AG20443 (cell line): ENCODE results near the gene TAMM41.
A peak's percentile ranks its signal among the peaks of the same experiment; 100 is the strongest.
"Not testable (repeated sequence)": the region's sequence is repeated elsewhere in the genome, so short reads cannot be mapped to it uniquely, and the experiment has no call there.

Experiments
- DNase-seq: peaks from one replicate; pipeline ENCODE4 v3.0.0; 2012; ENCODE audit warnings: low spot score, mixed read lengths

The TAMM41 gene

DNA sequence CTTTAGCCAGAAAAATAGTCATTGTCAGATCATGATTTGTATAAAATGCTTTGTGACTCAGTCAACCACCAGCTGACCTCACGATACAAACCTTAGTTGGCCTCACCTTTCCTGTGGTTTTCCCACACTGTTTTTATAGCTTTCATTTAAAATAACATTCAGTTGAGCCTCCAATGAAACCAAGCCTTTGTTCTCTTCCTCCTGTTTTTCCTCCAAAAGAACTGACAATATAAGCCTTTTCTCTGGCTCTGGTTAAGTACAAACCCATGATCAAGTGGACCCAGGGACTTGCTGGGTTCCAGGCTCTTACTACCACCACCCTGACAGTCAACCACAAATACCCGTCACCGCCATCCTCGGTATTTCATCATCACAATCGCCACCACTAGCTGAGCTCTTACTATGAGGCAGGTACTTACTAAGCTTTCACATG lies 81.7 kb downstream of the TAMM41 start:
- DNase-seq, result peak; percentile 46

GRCh38 chr3:11759996-11760395 lies 86.7 kb downstream of the TAMM41 start:
- no peak for DNase-seq

- DNase-seq, result no peak
Measured at GRCh38 chr3:11757929-11758328, 88.8 kb downstream of the TAMM41 start.

DNA sequence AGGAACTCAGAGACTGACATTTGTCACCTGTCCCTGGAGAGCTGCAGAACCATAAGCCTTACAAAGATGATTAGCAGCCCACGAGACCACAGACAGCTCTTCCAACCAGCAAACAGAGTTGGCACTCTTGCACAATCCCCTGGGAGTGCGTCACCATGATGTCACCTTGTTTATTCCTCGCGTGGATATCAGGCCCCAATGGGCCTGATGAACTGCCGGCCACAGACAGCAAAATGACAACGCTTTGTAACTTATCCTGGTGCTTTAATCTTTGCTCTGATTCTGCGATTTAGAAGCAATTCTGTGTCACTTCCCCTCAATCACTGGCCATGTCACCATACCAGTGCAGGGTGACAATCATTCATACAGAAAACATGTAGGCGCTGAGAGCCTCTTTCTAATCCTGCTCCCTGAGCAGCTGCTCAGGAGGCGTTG lies 89.2 kb downstream of the TAMM41 start:
- no peak for DNase-seq

- no peak for DNase-seq
Measured at GRCh38 chr3:11755276-11755675, 91.4 kb downstream of the TAMM41 start.

GRCh38 chr3:11752254-11752653 lies 94.4 kb downstream of the TAMM41 start:
- not testable (repeated sequence) for DNase-seq

DNA sequence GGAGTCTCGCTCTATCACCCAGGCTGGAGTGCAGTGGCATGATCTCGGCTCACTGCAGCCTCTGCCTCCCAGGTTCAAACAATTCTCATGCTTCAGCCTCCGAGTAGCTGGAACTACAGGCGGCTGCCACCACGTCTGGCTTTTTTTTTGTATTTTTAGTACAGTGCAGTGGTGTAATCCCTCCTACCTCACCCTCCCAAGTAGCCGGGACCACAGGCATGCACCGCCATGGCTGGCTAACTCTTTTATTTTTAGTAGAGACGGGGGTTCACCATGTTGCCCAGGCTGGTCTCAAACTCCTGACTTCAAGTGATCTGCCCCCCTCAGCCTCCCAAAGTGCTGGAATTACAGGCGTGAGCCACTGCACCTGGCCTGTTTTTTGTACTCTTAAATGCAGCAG lies 98.4 kb downstream of the TAMM41 start:
- not testable (repeated sequence) for DNase-seq
